Mucosa of descending colon (tissue), 3 donors: ENCODE results near the gene ASTN2. TPM values are rescaled to one million over a fixed set of nuclear protein-coding genes. Genes with fewer than 3 reads are reported as not detected.
A peak's percentile ranks its signal among the peaks of the same experiment; 100 is the strongest.

ENCODE experiments used
- ATAC-seq: fragments of 200-7000 bp; cut with Tn5 transposase; one replicate; pipeline ENCODE4 v1.9.1; 2020; ENCODE audit warnings: mild to moderate bottlenecking, moderate library complexity
- DNase-seq, 3 donors: peaks; one replicate each; pipeline ENCODE4 v3.0.0-alpha.2; 2020
- H3K36me3 ChIP-seq: fragments of 200-600 bp; one replicate; pipeline ENCODE4 v1.8.0; 2021; ENCODE audit warnings: low read depth, mild to moderate bottlenecking
- H3K4me1 ChIP-seq: fragments of 200-600 bp; one replicate; pipeline ENCODE4 v1.8.0; 2021; ENCODE audit warnings: low read depth, mild to moderate bottlenecking
- H3K4me3 ChIP-seq: fragments of 200-600 bp; one replicate; pipeline ENCODE4 v1.8.0; 2021; ENCODE audit warnings: mild to moderate bottlenecking
- H3K9me3 ChIP-seq: fragments of 200-600 bp; one replicate; pipeline ENCODE4 v1.8.0; 2021; ENCODE audit warnings: mild to moderate bottlenecking
- CTCF ChIP-seq: fragments of 200-600 bp; IDR thresholded peaks from one replicate; pipeline ENCODE4 v1.8.0; 2022; ENCODE audit warnings: antibody characterized with exemption, mild to moderate bottlenecking
- intact Hi-C, 2 donors: fragments of 100-400 bp; cut with DNase I in 1 of 2; cut with micrococcal nuclease in 1 of 2; formaldehyde crosslinking; loops; one replicate each; pipeline versions ENCODE4 v1.11.0 to v1.11.1; 2022; cut with DNase I, micrococcal nuclease
- total RNA-seq, 3 donors: library from RNA; stranded (reverse); fragmentation: NEBNext Ultra II Directional in 2 of 3; extraction: Animal tissue kit (Norgen Biotek cat#: 25700) in 2 of 3; gene quantifications; one replicate each; pipeline versions ENCODE4 v1.2.1 to v1.2.4, GENCODE V29; 2021 to 2023
- donor health status: DM: no; HTN: no; CAD: no; lungs with moderate emphysema.
- donor health status: DM: no; HTN: no; CAD: no.
- donor health status: DM: no; HTN: yes; CAD: no.

Gene ASTN2
- total RNA-seq, 3 donors from 2014 or later, result 3.5 to 6.1 (median 5.4) TPM

GRCh38 chr9:117290856-117291622 is 123.8 kb downstream of the ASTN2 start:
- no peaks in the 10 kb centered on the region for H3K9me3 ChIP-seq
- intact Hi-C loops, result no loop called here
- DNase-seq (no peak), ATAC-seq (no peak)
- H3K4me1 ChIP-seq, result no peaks in the 10 kb centered on the region
- H3K36me3 ChIP-seq, result no peaks in the 10 kb centered on the region
- H3K4me3 ChIP-seq, result no peak overlapping the region
- no peak for TF ChIP-seq CTCF

DNA sequence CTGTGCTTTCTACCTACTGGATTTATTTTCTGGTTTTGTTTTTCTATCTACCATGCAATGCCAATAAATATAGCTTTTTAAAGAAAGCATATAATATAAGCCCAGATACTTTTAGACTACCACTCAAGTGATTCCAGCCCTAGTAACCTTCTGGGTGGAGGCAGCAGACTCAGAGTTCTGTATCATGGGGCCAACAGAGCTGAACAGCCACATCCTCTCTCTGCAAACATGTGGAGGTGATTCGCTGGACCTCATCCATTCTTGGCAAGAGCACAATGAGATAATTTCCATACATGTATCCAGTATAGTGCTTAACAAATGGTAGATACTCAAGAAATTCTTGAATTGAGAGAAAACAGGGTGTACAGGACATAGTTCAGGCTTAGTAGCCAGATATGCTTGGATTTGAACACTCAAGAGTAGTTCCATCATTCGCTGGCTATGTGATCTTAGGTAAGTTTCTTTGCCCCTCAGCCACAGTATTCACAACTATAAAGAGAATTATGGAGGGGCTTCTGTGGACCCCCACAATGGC is 124.5 kb downstream of the ASTN2 start:
- intact Hi-C loops, result no loop called here
- H3K4me3 ChIP-seq, result no peak overlapping the region
- H3K9me3 ChIP-seq, result no peaks in the 10 kb centered on the region
- ATAC-seq (no peak), DNase-seq (no peak)
- no peak for TF ChIP-seq CTCF
- H3K4me1 ChIP-seq, result no peaks in the 10 kb centered on the region
- H3K36me3 ChIP-seq, result no peaks in the 10 kb centered on the region

GRCh38 chr9:117286245-117286644 is 128.6 kb downstream of the ASTN2 start:
- TF ChIP-seq CTCF, result no peak
- intact Hi-C loops, result loop anchor here in 1 of 2 donors (10.0 kb wide), 1 partner anchor 61 kb away; no protein-coding TSS in a partner anchor
- H3K4me3 ChIP-seq, result no peak overlapping the region
- H3K9me3 ChIP-seq, result no peaks in the 10 kb centered on the region
- DNase-seq, result peak in 1 of 3 donors; percentile 24
- no peaks in the 10 kb centered on the region for H3K36me3 ChIP-seq
- ATAC-seq, result no peak
- no peaks in the 10 kb centered on the region for H3K4me1 ChIP-seq

- Histone ChIP-seq H3K4me3 (no peak overlapping the region), H3K36me3 (no peaks in the 10 kb centered on the region), H3K4me1 (no peaks in the 10 kb centered on the region), H3K9me3 (no peaks in the 10 kb centered on the region)
- ATAC-seq, result no peak
- TF ChIP-seq CTCF, result no peak
- intact Hi-C loops, result loop anchor here in 1 of 2 donors (10.0 kb wide), 1 partner anchor 60 kb away; no protein-coding TSS in a partner anchor
- no peak for DNase-seq
These were observed 130.4 kb downstream of the ASTN2 start for GRCh38 chr9:117284414-117284813.

GRCh38 chr9:117282541-117282940 is 132.3 kb downstream of the ASTN2 start:
- no peaks in the 10 kb centered on the region for H3K9me3 ChIP-seq
- intact Hi-C loops, result loop anchor here in 1 of 2 donors (10.0 kb wide), 1 partner anchor 58 kb away; no protein-coding TSS in a partner anchor
- DNase-seq (no peak), ATAC-seq (no peak)
- H3K4me1 ChIP-seq, result no peaks in the 10 kb centered on the region
- no peak overlapping the region for H3K4me3 ChIP-seq
- TF ChIP-seq CTCF, result no peak
- no peaks in the 10 kb centered on the region for H3K36me3 ChIP-seq
